Posterior vena cava (tissue), 2 donors: ENCODE measurements around the gene RPP21. TPM values are rescaled to one million over a fixed set of nuclear protein-coding genes. Genes with fewer than 3 reads are reported as not detected.
"Not testable (repeated sequence)": the region's sequence is repeated elsewhere in the genome, so short reads cannot be mapped to it uniquely, and the experiment has no call there.

Source experiments
- DNase-seq: peaks from one replicate; pipeline ENCODE4 v3.0.0-alpha.2; 2020; ENCODE audit warnings: low spot score
- intact Hi-C, 2 donors: fragments of 100-400 bp; cut with DNase I; formaldehyde crosslinking; loops; one replicate each; pipeline versions ENCODE4 v1.14.1 to v1.14.2; 2022 to 2023
- total RNA-seq, 2 donors: library from RNA; stranded (reverse); fragmentation: NEBNext Ultra II Directional; extraction: Animal tissue kit (Norgen Biotek cat#: 25700); gene quantifications; one replicate each; pipeline ENCODE4 v1.2.1, GENCODE V29; 2021
- donor health status: DM: yes; HTN: yes; CAD: no.
- donor health status: DM: yes; HTN: yes; CAD: no.

The RPP21 gene
- total RNA-seq, 2 donors from 2014 or later = 27.9 to 30.0 TPM

GRCh38 chr6:30361661-30362060 is 16.7 kb downstream of the RPP21 start:
- intact Hi-C loops = no loop called here
- no peak for DNase-seq

GRCh38 chr6:30363459-30363858 is 18.5 kb downstream of the RPP21 start:
- intact Hi-C loops = no loop called here
- no peak for DNase-seq

- intact Hi-C loops = no loop called here
Observed at GRCh38 chr6:30364591-30364990, 19.6 kb downstream of the RPP21 start.

GRCh38 chr6:30369280-30369679 is 24.3 kb downstream of the RPP21 start:
- intact Hi-C loops, DNase-seq: not testable (repeated sequence)

More at GRCh38 chr6:30364591-30364990, 19.6 kb downstream of the RPP21 start:
- DNase-seq = no peak

GRCh38 chr6:30378290-30378937 is 33.5 kb downstream of the RPP21 start:
- intact Hi-C loops = no loop called here
- DNase-seq = no peak

GRCh38 chr6:30380464-30380863 is 35.5 kb downstream of the RPP21 start:
- intact Hi-C loops = no loop called here
- DNase-seq = no peak

- intact Hi-C loops = no loop called here
- no peak for DNase-seq
Observed at GRCh38 chr6:30386166-30386565, 41.2 kb downstream of the RPP21 start.

GRCh38 chr6:30391240-30391639 is 46.3 kb downstream of the RPP21 start:
- no peak for DNase-seq
- intact Hi-C loops = no loop called here

GRCh38 chr6:30394139-30394538 is 49.2 kb downstream of the RPP21 start:
- no peak for DNase-seq
- intact Hi-C loops = no loop called here

Other genes with a start within 250 kb of the RPP21 start
- not detected for gene TRIM31, start 232.1 kb upstream of the RPP21 start, total RNA-seq
- gene TRIM40, start 209.0 kb upstream of the RPP21 start, total RNA-seq = not detected
- gene TRIM10, start 183.9 kb upstream of the RPP21 start, total RNA-seq = not detected
- gene TRIM15, start 181.6 kb upstream of the RPP21 start, total RNA-seq = not detected
- gene TRIM26, start 131.8 kb upstream of the RPP21 start, total RNA-seq = 10 to 100 TPM; 36.0 to 37.0 TPM
- gene TRIM39, start 18.2 kb upstream of the RPP21 start, total RNA-seq = 10 to 100 TPM; 10.1 to 12.1 TPM
- 100 to 1,000 TPM; 304 to 327 TPM for gene HLA-E, start 144.4 kb downstream of the RPP21 start, total RNA-seq
- 10 to 100 TPM; 52.2 to 59.6 TPM for gene GNL1, start 211.3 kb downstream of the RPP21 start, total RNA-seq
- 1 to 10 TPM; 5.4 to 8.3 TPM for gene PRR3, start 212.1 kb downstream of the RPP21 start, total RNA-seq
- 10 to 100 TPM; 39.4 to 42.3 TPM for gene ABCF1, start 226.3 kb downstream of the RPP21 start, total RNA-seq